ENCODE data around the gene ACAP2. TPM values are rescaled to one million over a fixed set of nuclear protein-coding genes. Genes with fewer than 3 reads are reported as not detected.
A peak's percentile ranks its signal among the peaks of the same experiment; 100 is the strongest.

Gene ACAP2
- polyA plus RNA-seq, 6 donors from 2014 or later, result 36.8 to 90.1 (median 81.0) TPM

- Mint-ChIP-seq H3K9me3 (peaks cover 0 to 5% (median 3%) of the 10 kb centered on the region in 7 donors), H3K4me1 (peaks cover 11% of the 10 kb centered on the region in 3 donors), H3K4me3 (peak overlapping the region in 5 of 8 donors; percentile 3 to 65 (median 42)), H3K36me3 (no peaks in the 10 kb centered on the region), H3K27ac (peak overlapping the region in 5 of 6 donors; percentile 21 to 91 (median 60)), H3K27me3 (no peaks in the 10 kb centered on the region)
- ATAC-seq (ENCODE audit: low read depth in 2 of 2), result peak; percentile 99
- peak; percentile 15 for DNase-seq
Observed at GRCh38 chr3:195458316-195458717, 15.5 kb upstream of the ACAP2 start.

GRCh38 chr3:195455789-195456188, 13.0 kb upstream of the ACAP2 start:
- Mint-ChIP-seq H3K27ac (no peak overlapping the region), H3K27me3 (peaks cover 0 to 5% (median 0%) of the 10 kb centered on the region in 3 donors), H3K9me3 (peaks cover 0 to 5% (median 3%) of the 10 kb centered on the region in 7 donors), H3K4me1 (peaks cover 11% of the 10 kb centered on the region in 3 donors), H3K36me3 (no peaks in the 10 kb centered on the region), H3K4me3 (no peak overlapping the region)
- DNase-seq (no peak), ATAC-seq (ENCODE audit: low read depth in 2 of 2) (no peak)

- Mint-ChIP-seq H3K4me1 (peaks cover 3 to 4% (median 4%) of the 10 kb centered on the region in 3 donors), H3K4me3 (no peak overlapping the region), H3K27me3 (peaks cover 0 to 5% (median 0%) of the 10 kb centered on the region in 3 donors), H3K9me3 (peaks cover 0 to 5% (median 3%) of the 10 kb centered on the region in 7 donors), H3K27ac (no peak overlapping the region), H3K36me3 (no peaks in the 10 kb centered on the region)
- ATAC-seq (ENCODE audit: low read depth in 2 of 2), result no peak
- DNase-seq, result no peak
Observed at GRCh38 chr3:195453236-195453635, 10.4 kb upstream of the ACAP2 start.

GRCh38 chr3:195451373-195452015, 8.7 kb upstream of the ACAP2 start:
- H3K27ac Mint-ChIP-seq, result peak overlapping the region in 1 of 6 donors; percentile 47

GRCh38 chr3:195450731-195451229, 8.0 kb upstream of the ACAP2 start:
- no peaks in the 10 kb centered on the region for H3K36me3 Mint-ChIP-seq
- ATAC-seq (ENCODE audit: low read depth in 2 of 2), result no peak
- H3K9me3 Mint-ChIP-seq, result peaks cover 0 to 5% (median 3%) of the 10 kb centered on the region in 7 donors
- peak overlapping the region in 1 of 8 donors; percentile 16 for H3K4me3 Mint-ChIP-seq
- peaks cover 0 to 5% (median 0%) of the 10 kb centered on the region in 3 donors for H3K27me3 Mint-ChIP-seq
- peaks cover 0 to 4% (median 0%) of the 10 kb centered on the region in 3 donors for H3K4me1 Mint-ChIP-seq
- no peak for DNase-seq
- H3K27ac Mint-ChIP-seq, result peak overlapping the region in 1 of 6 donors; percentile 47

More at GRCh38 chr3:195451373-195452015, 8.7 kb upstream of the ACAP2 start:
- H3K36me3 Mint-ChIP-seq, result no peaks in the 10 kb centered on the region
- H3K9me3 Mint-ChIP-seq, result peaks cover 0 to 5% (median 3%) of the 10 kb centered on the region in 7 donors
- peaks cover 0 to 5% (median 0%) of the 10 kb centered on the region in 3 donors for H3K27me3 Mint-ChIP-seq
- no peak overlapping the region for H3K4me3 Mint-ChIP-seq
- ATAC-seq (ENCODE audit: low read depth in 2 of 2) (no peak), DNase-seq (no peak)
- peaks cover 0 to under 1% (median 0%) of the 10 kb centered on the region in 3 donors for H3K4me1 Mint-ChIP-seq

- H3K9me3 Mint-ChIP-seq, result no peaks in the 10 kb centered on the region
- no peaks in the 10 kb centered on the region for H3K36me3 Mint-ChIP-seq
- H3K27me3 Mint-ChIP-seq, result peaks cover 0 to 5% (median 0%) of the 10 kb centered on the region in 3 donors
- peaks cover 6 to 11% (median 7%) of the 10 kb centered on the region in 3 donors for H3K4me1 Mint-ChIP-seq
- no peak overlapping the region for H3K27ac Mint-ChIP-seq
- DNase-seq (no peak), ATAC-seq (ENCODE audit: low read depth in 2 of 2) (no peak)
- no peak overlapping the region for H3K4me3 Mint-ChIP-seq
Observed at GRCh38 chr3:195448205-195448875, 5.5 kb upstream of the ACAP2 start.

GRCh38 chr3:195447201-195447600, 4.4 kb upstream of the ACAP2 start:
- DNase-seq, result no peak
- no peak overlapping the region for H3K4me3 Mint-ChIP-seq
- H3K27me3 Mint-ChIP-seq, result no peaks in the 10 kb centered on the region
- no peak for ATAC-seq (ENCODE audit: low read depth in 2 of 2)
- peaks cover 0 to 3% of the 10 kb centered on the region in 2 donors for H3K36me3 Mint-ChIP-seq
- H3K4me1 Mint-ChIP-seq, result peaks cover 7 to 14% (median 10%) of the 10 kb centered on the region in 3 donors
- H3K27ac Mint-ChIP-seq, result no peak overlapping the region
- no peaks in the 10 kb centered on the region for H3K9me3 Mint-ChIP-seq

GRCh38 chr3:195446359-195446758, 3.5 kb upstream of the ACAP2 start:
- DNase-seq (no peak), ATAC-seq (ENCODE audit: low read depth in 2 of 2) (no peak)
- Mint-ChIP-seq H3K9me3 (no peaks in the 10 kb centered on the region), H3K36me3 (peaks cover 0 to 7% of the 10 kb centered on the region in 2 donors), H3K27ac (no peak overlapping the region), H3K4me1 (peaks cover 15 to 22% (median 15%) of the 10 kb centered on the region in 3 donors), H3K4me3 (peak overlapping the region in 1 of 8 donors; percentile 75), H3K27me3 (no peaks in the 10 kb centered on the region)

GRCh38 chr3:195445885-195446284, 3.1 kb upstream of the ACAP2 start:
- no peak for ATAC-seq (ENCODE audit: low read depth in 2 of 2)
- H3K36me3 Mint-ChIP-seq, result peaks cover 0 to 7% of the 10 kb centered on the region in 2 donors
- no peaks in the 10 kb centered on the region for H3K9me3 Mint-ChIP-seq
- peak overlapping the region in 3 of 8 donors; percentile 1 to 75 (median 16) for H3K4me3 Mint-ChIP-seq
- peaks cover 18 to 23% (median 19%) of the 10 kb centered on the region in 3 donors for H3K4me1 Mint-ChIP-seq
- no peaks in the 10 kb centered on the region for H3K27me3 Mint-ChIP-seq
- H3K27ac Mint-ChIP-seq, result peak overlapping the region in 3 of 6 donors; percentile 9 to 48 (median 21)
- DNase-seq, result no peak

- Mint-ChIP-seq H3K27ac (peak overlapping the region in 5 of 6 donors; percentile 42 to 96 (median 89)), H3K27me3 (no peaks in the 10 kb centered on the region), H3K9me3 (no peaks in the 10 kb centered on the region), H3K36me3 (peaks cover 0 to 7% of the 10 kb centered on the region in 2 donors), H3K4me1 (peaks cover 24 to 41% (median 37%) of the 10 kb centered on the region in 3 donors), H3K4me3 (peak overlapping the region; percentile 89 to 100 (median 98))
- ATAC-seq (ENCODE audit: low read depth in 2 of 2), result no peak
- DNase-seq, result no peak
Observed at GRCh38 chr3:195443391-195443989, 670 bp upstream of the ACAP2 start.

- H3K4me1 Mint-ChIP-seq, result peaks cover 26 to 52% (median 40%) of the 10 kb centered on the region in 3 donors
- H3K27ac Mint-ChIP-seq, result peak overlapping the region; percentile 78 to 98 (median 96)
Observed at GRCh38 chr3:195441992-195442572, 738 bp downstream of the ACAP2 start.

GRCh38 chr3:195441476-195441991, 1.3 kb downstream of the ACAP2 start:
- H3K27ac Mint-ChIP-seq, result peak overlapping the region; percentile 78 to 98 (median 96)
- DNase-seq, result no peak
- no peaks in the 10 kb centered on the region for H3K27me3 Mint-ChIP-seq
- ATAC-seq (ENCODE audit: low read depth in 2 of 2), result no peak
- H3K4me3 Mint-ChIP-seq, result peak overlapping the region; percentile 90 to 100 (median 98)
- peaks cover 28 to 56% (median 41%) of the 10 kb centered on the region in 3 donors for H3K4me1 Mint-ChIP-seq
- H3K36me3 Mint-ChIP-seq, result peaks cover 0 to 7% of the 10 kb centered on the region in 2 donors
- no peaks in the 10 kb centered on the region for H3K9me3 Mint-ChIP-seq

More at GRCh38 chr3:195441992-195442572, 738 bp downstream of the ACAP2 start:
- Mint-ChIP-seq H3K36me3 (peaks cover 0 to 7% of the 10 kb centered on the region in 2 donors), H3K27me3 (no peaks in the 10 kb centered on the region), H3K4me3 (peak overlapping the region; percentile 90 to 100 (median 98)), H3K9me3 (no peaks in the 10 kb centered on the region)
- DNase-seq, result peak; percentile 83
- peak; percentile 47 to 48 for ATAC-seq (ENCODE audit: low read depth in 2 of 2)

All from naive B cell (primary cell).